HUES48 (cell line): ENCODE measurements around the gene PRRC2C.
A peak's percentile ranks its signal among the peaks of the same experiment; 100 is the strongest.

ENCODE experiments used
- H3K27ac ChIP-seq: one replicate; pipeline ENCODE4 v1.7.0; 2013; ENCODE audit warnings: low read depth, low read length, inconsistent platforms
- H3K27me3 ChIP-seq: 2 replicates; pipeline ENCODE4 v1.6.1; 2013; ENCODE audit warnings: mild to moderate bottlenecking, low read length; ENCODE audit not compliant: control insufficient read depth, insufficient read depth
- H3K36me3 ChIP-seq: 2 replicates; pipeline ENCODE4 v1.6.1; 2013; ENCODE audit warnings: low read length; ENCODE audit not compliant: control insufficient read depth, insufficient read depth
- H3K4me1 ChIP-seq: 2 replicates; pipeline ENCODE4 v1.6.1; 2013; ENCODE audit warnings: mild to moderate bottlenecking, low read length; ENCODE audit not compliant: control insufficient read depth, insufficient read depth
- H3K4me3 ChIP-seq: 2 replicates; pipeline ENCODE4 v1.5.1; 2013; ENCODE audit warnings: mild to moderate bottlenecking, low read depth, low read length
- H3K9ac ChIP-seq: 2 replicates; pipeline ENCODE4 v1.6.1; 2013; ENCODE audit warnings: mild to moderate bottlenecking, low read depth, low read length, moderate library complexity
- H3K9me3 ChIP-seq: 2 replicates; pipeline ENCODE4 v1.6.1; 2013; ENCODE audit warnings: low read length; ENCODE audit not compliant: control insufficient read depth, insufficient read depth

Gene PRRC2C

GRCh38 chr1:171472183-171472647 is 13.1 kb upstream of the PRRC2C start:
- no peaks in the 10 kb centered on the region for H3K9me3 ChIP-seq
- H3K27ac ChIP-seq: no peak overlapping the region
- no peak overlapping the region for H3K4me3 ChIP-seq
- no peaks in the 10 kb centered on the region for H3K36me3 ChIP-seq
- H3K4me1 ChIP-seq: no peaks in the 10 kb centered on the region
- H3K27me3 ChIP-seq: no peaks in the 10 kb centered on the region
- no peak overlapping the region for H3K9ac ChIP-seq

DNA sequence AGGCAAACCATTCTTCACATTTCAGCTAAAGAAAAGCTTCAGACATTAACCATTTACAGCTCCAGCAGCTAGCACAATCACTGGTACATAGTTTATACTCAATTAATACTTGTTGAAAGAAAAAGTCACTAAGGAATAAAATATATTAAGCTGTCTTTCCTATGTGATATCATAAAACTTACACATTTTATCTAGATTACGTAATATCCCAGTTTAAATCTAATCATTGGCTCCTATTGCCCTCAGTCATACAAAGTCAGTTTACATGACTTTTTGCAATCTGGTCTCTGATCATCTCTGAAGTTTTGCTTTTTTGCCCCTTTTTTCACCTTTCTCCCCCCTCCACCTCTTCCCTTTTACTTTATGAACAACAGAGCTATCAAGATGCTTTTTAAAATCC is 8.5 kb upstream of the PRRC2C start:
- Histone ChIP-seq H3K27ac (no peak overlapping the region), H3K27me3 (no peaks in the 10 kb centered on the region), H3K9ac (no peak overlapping the region), H3K4me3 (no peak overlapping the region), H3K4me1 (peaks cover 7% of the 10 kb centered on the region; the same call in 1 of the 2 replicates), H3K36me3 (no peaks in the 10 kb centered on the region), H3K9me3 (no peaks in the 10 kb centered on the region)

DNA sequence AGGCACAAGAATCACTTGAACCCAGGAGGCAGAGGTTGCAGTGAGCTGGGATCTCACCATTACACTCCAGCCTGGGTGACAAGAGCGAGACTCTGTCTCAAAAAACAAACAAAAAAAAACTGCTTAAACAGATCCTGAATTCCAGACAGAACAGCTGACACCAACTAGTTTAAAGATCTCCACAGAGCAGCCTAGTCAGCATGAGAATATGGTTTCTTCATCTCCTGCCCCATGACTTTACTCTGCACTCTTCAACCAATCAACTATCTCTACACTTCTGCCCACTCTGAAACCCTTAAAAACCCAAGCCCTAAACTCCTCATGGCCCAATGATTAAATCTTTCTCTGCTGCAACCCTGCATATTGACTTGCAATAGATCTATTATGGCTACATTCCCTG is 7.5 kb upstream of the PRRC2C start:
- no peak overlapping the region for H3K27ac ChIP-seq

GRCh38 chr1:171480035-171480434 is 5.3 kb upstream of the PRRC2C start:
- Histone ChIP-seq H3K36me3 (no peaks in the 10 kb centered on the region), H3K4me1 (peaks cover 7% of the 10 kb centered on the region; the same call in 1 of the 2 replicates), H3K27me3 (no peaks in the 10 kb centered on the region), H3K4me3 (no peak overlapping the region), H3K9me3 (no peaks in the 10 kb centered on the region), H3K27ac (peak overlapping the region; percentile 51), H3K9ac (no peak overlapping the region)

More for the DNA sequence above, 7.5 kb upstream of the PRRC2C start:
- H3K4me3 ChIP-seq: no peak overlapping the region
- H3K36me3 ChIP-seq: no peaks in the 10 kb centered on the region
- no peaks in the 10 kb centered on the region for H3K27me3 ChIP-seq
- peaks cover 7% of the 10 kb centered on the region; the same call in 1 of the 2 replicates for H3K4me1 ChIP-seq
- no peaks in the 10 kb centered on the region for H3K9me3 ChIP-seq
- H3K9ac ChIP-seq: no peak overlapping the region

- H3K36me3 ChIP-seq: 0 out of 2 replicates have a peak, but pooled peaks cover 8% of the 10 kb centered on the region
- peak overlapping the region; percentile 75 for H3K27ac ChIP-seq
- H3K9me3 ChIP-seq: no peaks in the 10 kb centered on the region
- peaks cover 9% of the 10 kb centered on the region for H3K4me1 ChIP-seq
- peak overlapping the region; percentile 99 for H3K4me3 ChIP-seq
- H3K27me3 ChIP-seq: no peaks in the 10 kb centered on the region
- peak overlapping the region; percentile 79 for H3K9ac ChIP-seq
Observed at GRCh38 chr1:171484760-171485374, 463 bp upstream of the PRRC2C start.

- peaks cover 5% of the 10 kb centered on the region; the same call in 1 of the 2 replicates for H3K4me1 ChIP-seq
- H3K27ac ChIP-seq: peak overlapping the region; percentile 100
- H3K9me3 ChIP-seq: no peaks in the 10 kb centered on the region
- H3K4me3 ChIP-seq: peak overlapping the region; percentile 99
- peak overlapping the region; percentile 99 for H3K9ac ChIP-seq
- no peaks in the 10 kb centered on the region for H3K27me3 ChIP-seq
- H3K36me3 ChIP-seq: peaks cover 16% of the 10 kb centered on the region; the same call in 1 of the 2 replicates
Observed at GRCh38 chr1:171486048-171486519, 754 bp downstream of the PRRC2C start.

DNA sequence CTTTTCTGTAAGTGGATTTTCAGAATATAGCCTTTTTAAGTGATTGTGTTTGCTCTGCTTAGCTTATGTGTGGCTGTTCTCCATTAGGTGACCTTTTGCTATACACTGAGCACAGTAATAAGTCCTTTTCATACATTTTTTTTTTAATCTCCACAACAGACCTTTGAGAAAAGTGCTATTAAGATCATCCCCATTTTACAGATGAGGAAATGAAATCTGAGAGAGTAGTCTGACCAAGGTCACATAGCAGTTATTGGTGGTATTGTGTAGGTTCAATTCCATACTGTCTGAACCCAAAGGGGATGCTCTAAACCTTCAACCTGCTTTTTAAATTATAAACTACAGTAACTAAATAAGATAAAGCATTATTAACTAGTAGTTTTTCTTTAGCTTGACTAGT is 1.7 kb downstream of the PRRC2C start:
- Histone ChIP-seq H3K9ac (peak overlapping the region; percentile 99; the same call in 1 of the 2 replicates), H3K9me3 (no peaks in the 10 kb centered on the region), H3K4me3 (peak overlapping the region; percentile 99), H3K4me1 (peaks cover 5% of the 10 kb centered on the region; the same call in 1 of the 2 replicates), H3K27me3 (no peaks in the 10 kb centered on the region), H3K36me3 (peaks cover 25% of the 10 kb centered on the region; the same call in 1 of the 2 replicates), H3K27ac (peak overlapping the region; percentile 100)

- Histone ChIP-seq H3K36me3 (peaks cover 26% of the 10 kb centered on the region; the same call in 1 of the 2 replicates), H3K4me1 (peaks cover 5% of the 10 kb centered on the region; the same call in 1 of the 2 replicates), H3K27ac (no peak overlapping the region), H3K4me3 (no peak overlapping the region), H3K9me3 (no peaks in the 10 kb centered on the region), H3K27me3 (no peaks in the 10 kb centered on the region), H3K9ac (no peak overlapping the region)
Observed at GRCh38 chr1:171488190-171488929, 3.0 kb downstream of the PRRC2C start.

- Histone ChIP-seq H3K36me3 (peaks cover 23% of the 10 kb centered on the region; the same call in 1 of the 2 replicates), H3K9me3 (no peaks in the 10 kb centered on the region), H3K9ac (no peak overlapping the region), H3K4me1 (peaks cover 6% of the 10 kb centered on the region; the same call in 1 of the 2 replicates), H3K27me3 (no peaks in the 10 kb centered on the region), H3K27ac (no peak overlapping the region), H3K4me3 (no peak overlapping the region)
Observed at GRCh38 chr1:171494076-171494475, 8.7 kb downstream of the PRRC2C start.

DNA sequence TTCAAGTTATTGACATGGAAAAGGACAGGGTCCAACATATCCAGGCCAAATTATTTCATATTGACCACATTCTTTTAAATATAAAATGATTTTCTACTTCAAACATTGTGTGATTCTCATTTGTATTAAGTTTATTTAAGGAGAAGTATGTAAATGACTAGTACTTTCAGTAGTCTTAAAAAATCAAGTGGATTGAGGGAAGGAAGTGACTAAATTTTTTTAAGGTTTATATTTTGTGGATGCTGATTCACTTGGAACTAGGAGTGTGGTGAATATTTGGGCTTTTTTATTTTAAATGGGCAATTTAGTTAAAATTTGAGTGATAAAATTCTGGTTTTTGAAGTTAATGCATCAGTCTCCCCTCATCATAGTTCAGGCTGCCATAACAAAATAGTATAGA is 10.1 kb downstream of the PRRC2C start:
- peaks cover 6% of the 10 kb centered on the region; the same call in 1 of the 2 replicates for H3K4me1 ChIP-seq
- peaks cover 18% of the 10 kb centered on the region for H3K36me3 ChIP-seq
- H3K9me3 ChIP-seq: no peaks in the 10 kb centered on the region

DNA sequence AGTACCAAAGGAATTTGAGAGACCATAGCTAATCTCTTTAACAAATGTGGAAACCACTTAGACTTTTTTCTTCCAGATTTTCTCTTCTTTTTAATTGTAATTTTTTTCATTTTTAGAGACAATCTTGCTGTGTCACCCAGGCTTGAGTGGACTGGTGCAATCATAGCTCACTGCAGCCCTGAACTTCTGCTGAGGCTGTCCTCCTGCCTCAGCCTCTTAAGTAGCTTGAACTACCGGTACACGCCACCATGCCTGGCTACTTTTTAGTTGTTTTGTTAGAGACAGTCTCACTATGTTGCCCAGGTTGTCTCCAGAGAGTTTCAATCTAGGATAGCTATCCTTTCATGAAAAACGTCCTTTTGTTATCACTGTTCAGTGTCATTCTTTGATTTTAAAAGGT is 15.0 kb downstream of the PRRC2C start:
- H3K27ac ChIP-seq: no peak overlapping the region
- no peaks in the 10 kb centered on the region for H3K27me3 ChIP-seq
- no peak overlapping the region for H3K9ac ChIP-seq
- no peak overlapping the region for H3K4me3 ChIP-seq
- peaks cover 21% of the 10 kb centered on the region for H3K4me1 ChIP-seq
- H3K9me3 ChIP-seq: no peaks in the 10 kb centered on the region
- peaks cover 6% of the 10 kb centered on the region for H3K36me3 ChIP-seq

More for the DNA sequence above, 10.1 kb downstream of the PRRC2C start:
- no peak overlapping the region for H3K9ac ChIP-seq
- no peaks in the 10 kb centered on the region for H3K27me3 ChIP-seq
- H3K27ac ChIP-seq: no peak overlapping the region
- no peak overlapping the region for H3K4me3 ChIP-seq
